Panc1 (cell line): Measurements from ENCODE around the gene ORC5.

Experiments used
- SIN3A ChIP-seq: IDR thresholded peaks from 2 replicates; pipeline ENCODE4 v1.6.1; 2012; ENCODE audit warnings: low read depth, mild to moderate bottlenecking, low read length, moderate library complexity, borderline replicate concordance; ENCODE audit not compliant: insufficient read depth
- TF ChIP-seq, protein P1 (sequence below): fragments of 450-650 bp; IDR thresholded peaks from 2 replicates; pipeline ENCODE4 v1.5.1; 2017; ENCODE audit warnings: mild to moderate bottlenecking

GRCh38 chr7:104196161-104196560 is 11.7 kb downstream of the ORC5 start:
- TF ChIP-seq, protein P1, sequence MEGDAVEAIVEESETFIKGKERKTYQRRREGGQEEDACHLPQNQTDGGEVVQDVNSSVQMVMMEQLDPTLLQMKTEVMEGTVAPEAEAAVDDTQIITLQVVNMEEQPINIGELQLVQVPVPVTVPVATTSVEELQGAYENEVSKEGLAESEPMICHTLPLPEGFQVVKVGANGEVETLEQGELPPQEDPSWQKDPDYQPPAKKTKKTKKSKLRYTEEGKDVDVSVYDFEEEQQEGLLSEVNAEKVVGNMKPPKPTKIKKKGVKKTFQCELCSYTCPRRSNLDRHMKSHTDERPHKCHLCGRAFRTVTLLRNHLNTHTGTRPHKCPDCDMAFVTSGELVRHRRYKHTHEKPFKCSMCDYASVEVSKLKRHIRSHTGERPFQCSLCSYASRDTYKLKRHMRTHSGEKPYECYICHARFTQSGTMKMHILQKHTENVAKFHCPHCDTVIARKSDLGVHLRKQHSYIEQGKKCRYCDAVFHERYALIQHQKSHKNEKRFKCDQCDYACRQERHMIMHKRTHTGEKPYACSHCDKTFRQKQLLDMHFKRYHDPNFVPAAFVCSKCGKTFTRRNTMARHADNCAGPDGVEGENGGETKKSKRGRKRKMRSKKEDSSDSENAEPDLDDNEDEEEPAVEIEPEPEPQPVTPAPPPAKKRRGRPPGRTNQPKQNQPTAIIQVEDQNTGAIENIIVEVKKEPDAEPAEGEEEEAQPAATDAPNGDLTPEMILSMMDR = no peak
- no peak for TF ChIP-seq SIN3A
